GM15510 (cell line): ENCODE measurements around the gene RAI1.

ENCODE experiments used
- POLR2A ChIP-seq: IDR thresholded peaks from 3 replicates; pipeline ENCODE4 v1.6.1; 2011; ENCODE audit warnings: borderline replicate concordance; ENCODE audit not compliant: insufficient read length; ENCODE audit errors: extremely low read depth

RAI1 gene

DNA sequence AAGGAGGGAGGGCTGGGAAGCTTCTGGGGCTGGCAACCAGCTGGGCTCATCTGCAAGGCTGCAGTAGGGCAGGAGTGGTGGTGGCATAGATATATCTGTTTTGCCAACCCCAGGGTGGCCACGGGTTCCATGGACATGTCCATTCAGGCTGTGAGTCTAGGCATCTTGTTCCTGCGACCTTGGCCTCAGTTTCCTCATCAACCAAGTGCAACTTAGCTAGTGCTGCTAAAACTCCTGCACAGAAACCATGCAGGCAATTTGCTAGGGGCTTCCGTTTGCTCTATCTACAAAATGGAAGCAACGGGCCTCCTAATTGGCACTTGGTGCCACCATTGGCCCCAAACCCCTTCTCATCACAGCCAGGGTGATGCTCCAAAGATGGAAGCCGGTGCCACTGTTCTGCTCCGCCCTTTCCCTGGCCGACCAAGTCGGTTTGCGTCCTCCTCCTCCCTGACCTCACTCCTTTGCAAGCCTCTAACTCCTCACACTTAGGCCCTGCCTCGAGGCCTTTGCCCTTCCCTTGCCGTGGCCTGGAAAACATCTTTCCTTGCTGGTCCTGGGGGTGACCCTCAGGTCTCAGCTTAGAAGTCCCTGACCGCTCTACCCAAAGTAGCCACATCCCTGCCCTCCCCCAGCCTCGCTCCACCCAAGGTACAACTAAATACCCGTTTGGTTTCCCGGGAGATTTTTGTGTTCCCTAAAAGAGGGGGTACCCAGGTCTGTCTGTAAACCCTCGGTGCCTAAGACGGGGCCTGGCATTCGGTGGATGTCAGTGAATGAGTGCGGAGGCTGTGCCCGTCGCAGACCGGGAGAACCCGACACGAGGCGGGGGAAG is 154.4 kb downstream of the RAI1 start:
- no peak for TF ChIP-seq POLR2A

DNA sequence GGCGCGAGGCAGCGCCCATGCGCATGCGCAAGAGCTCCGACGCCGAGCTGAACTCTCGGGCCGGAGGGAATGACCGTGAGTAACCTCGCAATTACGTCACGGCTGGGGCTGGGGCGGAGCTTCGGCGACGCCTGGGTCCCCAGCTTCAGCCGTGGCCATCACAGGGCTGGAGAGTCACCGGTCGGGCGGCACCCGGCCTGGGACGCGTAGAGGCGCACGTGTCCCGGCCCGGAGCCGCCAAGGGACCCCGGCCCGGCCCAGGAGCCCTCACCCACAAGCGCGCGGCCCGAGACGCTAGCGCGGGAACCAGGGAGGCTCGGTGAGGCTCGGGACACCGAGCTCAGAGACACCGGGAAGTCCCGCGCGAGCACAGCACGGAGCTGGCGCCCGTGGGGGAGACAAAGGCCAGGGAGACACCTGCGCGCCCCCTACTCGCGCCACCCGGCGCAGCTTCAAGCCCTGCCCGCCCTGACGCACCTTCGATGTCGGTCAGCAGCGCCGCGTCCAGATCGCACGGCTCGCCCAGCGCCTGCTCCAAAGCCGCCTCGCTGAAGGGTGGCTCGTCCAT is 155.1 kb downstream of the RAI1 start:
- TF ChIP-seq POLR2A: peak; percentile 96

DNA sequence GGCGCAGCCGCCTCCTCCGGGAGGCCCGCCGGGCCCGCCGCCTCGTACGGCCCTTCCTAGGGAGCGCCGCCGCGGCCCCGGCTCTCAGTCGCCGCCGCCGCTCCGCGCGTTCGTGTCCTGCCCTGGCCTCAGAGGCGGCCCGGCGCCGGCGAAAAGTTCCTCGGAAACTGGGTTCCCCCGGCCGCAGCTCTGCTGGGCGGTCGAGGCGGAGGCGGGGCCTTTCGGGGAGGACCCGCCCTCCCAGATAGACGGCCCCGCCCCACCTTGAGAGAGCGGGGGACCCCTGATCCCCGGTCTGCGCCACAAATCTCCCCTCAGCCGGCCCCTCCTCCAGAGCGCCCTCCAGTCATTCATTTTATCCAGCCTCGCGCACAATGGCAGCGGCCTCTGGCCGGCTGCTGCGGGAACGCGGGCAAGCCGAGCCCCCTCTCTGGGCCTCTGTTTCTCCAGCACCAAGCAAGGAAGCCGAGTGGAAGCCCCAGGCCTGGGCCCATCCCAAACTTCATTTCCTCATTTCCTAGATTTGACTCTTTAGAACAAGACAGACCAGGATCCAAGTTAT is 155.6 kb downstream of the RAI1 start, which contains the start of gene SREBF1:
TSS of gene SREBF1 (minus strand) at position 169 of the 562 bp plus-strand sequence. CDS start 169 bp downstream, outside the sequence.
- peak; percentile 56 for TF ChIP-seq POLR2A

DNA sequence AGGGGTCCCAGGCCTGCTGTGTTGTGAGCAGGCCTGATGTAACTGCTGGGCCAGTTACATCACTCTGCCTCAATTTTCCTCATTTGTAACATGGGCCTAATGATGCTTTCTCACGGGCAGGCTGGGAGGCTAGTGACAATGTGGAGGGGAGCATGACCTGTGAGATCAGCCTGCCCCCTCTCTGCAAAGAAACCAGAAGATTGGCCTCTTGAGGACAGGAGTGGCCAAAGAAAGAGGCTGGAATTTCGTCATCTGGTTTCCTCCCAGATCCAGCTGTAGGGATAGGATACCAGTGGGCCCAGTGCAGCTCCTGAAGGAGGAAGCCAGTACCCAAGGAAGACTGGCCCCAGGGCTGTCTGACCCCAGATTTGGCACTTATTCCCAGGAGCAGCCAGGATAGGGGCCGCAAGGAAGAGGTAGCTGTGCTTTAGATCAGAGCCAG is 156.1 kb downstream of the RAI1 start:
- TF ChIP-seq POLR2A: no peak

DNA sequence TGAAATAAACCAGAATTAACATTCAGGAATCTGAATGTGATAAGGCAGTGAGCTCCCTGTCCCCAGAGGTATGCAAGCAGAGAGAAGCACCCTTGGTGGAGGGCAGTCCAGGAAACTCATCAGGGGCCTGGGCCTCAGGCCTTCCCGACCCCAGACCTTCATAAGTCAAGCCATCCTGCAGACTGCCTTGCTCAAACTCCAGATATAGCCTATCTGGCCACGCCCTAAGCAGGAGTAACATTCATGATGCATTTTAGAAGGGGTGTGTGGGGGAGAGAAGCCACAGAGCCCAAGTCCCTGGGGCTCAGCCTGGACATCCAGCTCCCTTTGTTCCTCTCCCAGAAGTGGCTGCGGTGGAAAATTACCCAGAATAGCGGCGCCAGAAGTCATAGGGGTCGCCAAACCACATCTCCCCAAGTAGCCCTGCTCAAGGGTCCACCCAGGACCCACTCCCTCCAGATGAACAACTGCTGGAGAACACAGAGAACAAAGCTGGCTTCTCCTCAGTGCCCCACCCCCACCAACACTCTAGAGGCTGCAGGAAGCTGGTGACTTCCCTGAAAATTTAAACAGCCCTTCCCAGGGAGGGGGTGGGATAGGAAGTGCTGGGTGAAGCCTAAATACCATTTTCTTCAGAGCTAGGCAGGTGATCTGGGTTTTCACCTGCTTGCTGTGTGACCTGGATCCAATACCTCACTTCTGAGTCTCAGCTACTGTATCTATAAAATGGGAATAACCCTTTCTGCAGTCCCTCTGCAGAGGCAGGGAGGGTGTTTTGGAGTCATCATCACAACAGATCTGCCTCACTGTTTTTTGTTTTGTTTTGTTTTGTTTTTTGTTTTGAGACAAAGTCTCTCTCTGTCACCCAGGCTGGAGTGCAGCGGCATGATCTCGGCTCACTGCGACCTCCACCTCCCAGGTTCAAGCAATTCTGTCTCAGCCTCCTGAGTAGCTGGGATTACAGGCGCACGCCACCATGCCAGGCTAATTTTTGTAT is 157.0 kb downstream of the RAI1 start:
- TF ChIP-seq POLR2A: no peak

DNA sequence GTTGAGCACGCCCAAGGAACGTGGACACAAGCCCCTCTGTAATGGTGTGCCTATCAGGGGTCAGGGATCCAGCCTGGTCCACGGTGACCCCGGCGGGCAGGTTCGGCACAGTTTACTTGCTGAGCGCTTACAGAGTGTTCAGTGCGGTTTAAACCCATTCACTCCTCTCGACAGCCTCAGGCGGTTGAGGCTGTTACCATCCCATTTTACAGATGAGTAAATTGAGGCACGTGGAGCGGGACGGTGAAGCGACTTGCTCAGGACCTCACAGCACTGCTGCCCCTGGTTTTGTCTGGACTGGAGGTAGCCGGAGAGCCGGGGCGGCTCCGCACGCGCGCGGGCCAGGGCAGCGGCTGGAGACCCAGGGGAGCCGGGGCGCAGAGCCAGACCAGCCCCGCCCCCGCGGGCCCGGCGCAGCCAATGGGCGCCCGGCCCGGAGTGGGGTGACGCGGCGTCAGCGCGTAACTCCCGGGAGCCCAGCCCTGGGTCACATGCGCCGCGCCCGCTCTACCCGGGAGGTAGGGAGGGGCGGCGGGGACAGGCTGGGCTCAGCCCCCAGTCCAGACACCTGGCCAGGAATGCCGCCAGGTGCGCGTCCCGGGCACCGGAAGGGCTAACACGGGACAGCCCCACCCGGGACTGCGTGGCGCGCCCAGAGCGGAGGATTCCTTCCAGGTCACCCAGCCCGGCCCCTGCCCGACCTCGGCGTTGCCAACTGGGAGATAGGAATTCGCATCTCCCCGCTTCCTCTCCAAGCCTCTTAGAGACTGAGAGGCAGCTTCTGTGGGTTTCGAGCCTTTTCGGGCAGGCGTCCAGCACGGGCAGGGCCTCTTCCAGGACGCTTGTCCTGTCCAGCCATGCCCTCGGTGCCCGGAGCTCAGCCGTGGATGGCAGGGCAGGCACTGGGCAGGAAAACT is 158.8 kb downstream of the RAI1 start:
- peak; percentile 97 for TF ChIP-seq POLR2A

DNA sequence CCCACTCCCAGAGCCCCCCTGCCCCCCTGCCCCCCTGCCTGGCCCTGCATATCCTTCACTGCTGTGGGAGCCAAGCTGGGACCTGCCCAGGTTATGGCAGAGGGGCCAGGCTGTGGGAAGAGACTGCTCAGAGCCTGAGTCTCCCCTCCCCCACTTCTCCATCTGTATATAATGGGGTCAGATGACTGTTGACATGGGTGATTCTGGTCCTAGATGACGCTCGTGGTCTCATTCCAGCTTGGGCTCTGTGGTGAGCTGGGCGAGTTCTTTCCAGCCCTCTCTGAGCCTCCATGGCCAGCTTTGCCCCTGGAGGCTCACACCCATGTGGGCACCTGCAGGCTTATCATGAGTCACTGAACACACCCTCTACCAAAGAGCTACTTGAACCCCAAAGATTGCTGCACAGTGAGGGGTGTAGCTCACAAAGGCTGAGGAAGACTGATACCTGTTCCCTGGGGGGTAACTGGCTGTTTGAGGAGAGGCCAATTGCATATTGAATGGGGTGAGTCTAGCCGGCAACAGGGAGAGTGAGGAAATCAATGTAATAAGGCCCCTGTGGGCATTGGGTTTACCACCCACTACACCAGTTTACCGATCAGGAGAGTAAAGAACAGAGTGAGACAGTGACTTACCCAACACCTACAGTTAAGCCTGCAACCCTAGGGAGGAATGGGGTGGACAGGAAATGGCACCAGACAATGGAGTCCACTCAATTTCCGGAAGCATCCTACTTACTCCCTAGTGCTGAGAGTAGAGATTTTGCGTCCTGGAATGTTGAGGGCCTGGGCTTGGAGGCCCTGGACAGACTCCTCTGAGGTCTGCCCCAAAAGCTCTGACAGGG is 159.7 kb downstream of the RAI1 start:
- no peak for TF ChIP-seq POLR2A

DNA sequence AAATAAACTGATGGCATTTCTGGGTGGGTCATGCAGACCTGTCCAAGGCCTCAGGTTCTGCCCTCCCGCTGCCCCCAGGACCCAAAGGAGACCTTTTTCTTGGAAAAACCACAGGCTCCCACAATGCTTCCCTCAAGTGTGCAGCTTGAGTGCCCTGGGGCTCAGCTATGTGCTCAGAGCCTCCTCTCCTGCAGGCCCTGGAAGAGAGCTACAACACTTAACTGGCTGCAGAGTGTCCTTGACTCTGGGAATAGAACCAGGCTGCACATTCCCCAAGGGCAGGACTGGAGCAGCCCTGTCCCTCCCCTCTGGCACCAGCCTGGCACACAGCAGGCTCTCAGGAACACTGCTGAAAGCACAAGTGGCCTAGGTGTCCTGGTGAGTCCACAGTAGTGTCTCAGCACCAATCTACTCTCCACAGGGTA is 160.4 kb downstream of the RAI1 start:
- TF ChIP-seq POLR2A: no peak

DNA sequence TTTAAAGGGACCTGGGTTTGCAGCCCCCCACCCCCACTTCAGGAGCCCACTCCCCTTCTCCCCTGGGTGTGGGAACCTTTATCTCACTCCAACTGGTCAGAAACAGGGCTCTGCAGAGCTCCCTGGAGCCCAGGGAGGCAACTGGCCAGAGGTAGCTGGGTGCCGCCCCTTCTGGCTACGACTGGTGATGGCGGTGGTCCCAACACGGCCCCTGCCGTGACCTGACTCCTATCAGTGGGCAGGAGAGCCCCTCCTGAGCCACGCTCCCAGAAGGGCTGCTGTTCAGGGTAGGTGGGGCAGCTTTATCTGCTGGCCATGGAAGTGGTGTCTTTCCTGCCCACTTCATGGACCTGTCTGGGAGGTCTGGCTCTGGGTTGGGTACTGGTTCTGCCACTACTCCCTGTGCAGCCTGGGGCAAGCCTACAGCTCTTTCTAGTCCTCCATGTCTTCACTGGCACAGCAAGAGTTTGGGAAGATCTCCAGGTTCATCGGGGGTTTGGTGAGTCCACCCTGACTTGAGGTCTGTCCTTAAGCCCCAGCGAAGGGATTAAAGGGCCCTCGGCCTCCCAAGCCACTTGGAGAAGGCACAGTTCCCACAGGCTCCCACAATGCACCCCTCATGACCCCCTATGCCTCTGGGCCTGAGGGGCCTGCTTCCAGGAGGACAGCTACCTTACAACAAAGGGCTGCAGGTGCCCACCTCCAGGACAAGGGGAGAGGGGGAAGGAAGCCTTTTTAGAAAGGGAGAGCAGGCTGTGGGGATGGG is 161.0 kb downstream of the RAI1 start:
- TF ChIP-seq POLR2A: no peak

DNA sequence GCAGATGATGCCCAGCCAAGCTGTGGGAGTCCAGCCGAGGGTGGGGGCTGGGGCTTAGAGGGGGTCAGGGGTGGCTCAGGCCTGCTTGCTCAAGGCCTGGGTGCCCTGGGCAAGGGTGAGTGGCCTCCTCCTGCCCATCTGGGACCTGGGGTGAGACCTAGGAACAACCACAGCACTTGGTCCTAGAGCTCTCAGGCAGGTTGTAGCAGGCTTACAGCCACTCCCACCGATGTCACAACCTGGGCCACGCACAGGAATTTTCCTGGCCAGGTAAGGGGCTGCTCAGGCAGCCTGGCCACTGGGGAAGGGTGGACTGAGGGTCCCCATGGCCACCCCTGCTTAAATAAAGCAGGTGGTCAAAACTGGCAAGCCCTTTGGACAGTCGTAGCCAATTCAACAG is 161.8 kb downstream of the RAI1 start:
- TF ChIP-seq POLR2A: no peak

DNA sequence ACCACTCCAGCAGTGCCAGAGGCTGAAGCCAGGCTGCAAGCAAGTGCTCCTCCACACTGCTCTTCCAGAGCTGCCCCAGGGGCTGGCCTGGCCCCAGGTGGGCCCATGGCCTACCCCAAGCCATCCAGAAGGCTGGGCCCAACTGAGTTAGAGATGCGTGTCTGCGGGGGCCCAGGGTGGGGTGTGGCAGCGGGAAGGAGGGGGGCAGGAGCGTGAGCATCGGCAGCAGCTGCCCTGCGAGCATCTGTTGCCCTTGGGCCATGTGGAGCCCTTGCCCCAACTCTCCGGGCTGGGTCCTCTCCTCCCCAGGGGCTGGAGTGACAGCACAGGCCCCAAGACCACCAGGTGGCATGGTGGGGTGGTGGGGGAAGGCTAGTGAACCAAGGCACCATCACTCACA is 162.8 kb downstream of the RAI1 start:
- TF ChIP-seq POLR2A: no peak

DNA sequence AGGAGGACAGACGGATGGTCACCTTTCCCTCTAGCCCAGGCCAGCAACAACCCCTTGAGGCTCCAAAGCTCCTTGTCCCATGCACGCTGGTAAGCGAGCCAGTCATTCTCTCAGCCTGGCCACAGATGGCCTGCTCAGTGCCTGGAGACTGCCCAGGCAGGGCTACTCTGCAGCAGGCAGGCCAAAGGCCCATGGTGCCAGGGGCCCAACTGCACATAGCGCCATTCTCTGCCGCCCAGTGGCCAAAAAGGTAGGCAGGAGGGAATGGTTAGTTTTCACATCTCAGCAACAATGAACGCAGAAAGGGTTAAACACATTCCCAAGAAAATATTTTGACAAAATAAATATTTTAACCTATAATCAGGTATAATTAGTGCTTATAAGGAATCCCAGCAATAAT is 163.2 kb downstream of the RAI1 start:
- TF ChIP-seq POLR2A: no peak
